Activated B cell treated with CpG ODN at 0.5 μM for 24 hours (primary cell): ENCODE data around the gene PLEK2. TPM values are rescaled to one million over a fixed set of nuclear protein-coding genes. Genes with fewer than 3 reads are reported as not detected.
A peak's percentile ranks its signal among the peaks of the same experiment; 100 is the strongest.

Source experiments
- ATAC-seq: fragments of 200-7000 bp; cut with Tn5 transposase; one replicate; pipeline ENCODE4 v1.10.0; 2021; ENCODE audit warnings: low read depth, mild to moderate bottlenecking, moderate library complexity
- CTCF ChIA-PET: fragments of 350-600 bp; sonication (Branson Sonifier 250); formaldehyde crosslinking; loops from one replicate; lab custom pipeline; 2021; ENCODE audit warnings: antibody characterized with exemption; lab: Charles Lee
- POLR2A ChIA-PET: fragments of 350-600 bp; sonication (Branson Sonifier 250); formaldehyde crosslinking; loops from one replicate; lab custom pipeline; 2021; ENCODE audit warnings: antibody characterized with exemption; lab: Charles Lee
- DNase-seq: peaks from one replicate; pipeline ENCODE4 v3.0.0; 2022
- H3K27ac Mint-ChIP-seq: one replicate; pipeline ENCODE4 v1.8.0; 2020; ENCODE audit warnings: mixed read lengths
- H3K27me3 Mint-ChIP-seq: one replicate; pipeline ENCODE4 v1.8.0; 2021; ENCODE audit warnings: mixed read lengths
- H3K36me3 Mint-ChIP-seq: one replicate; pipeline ENCODE4 v1.8.0; 2021; ENCODE audit warnings: low read depth, mixed read lengths
- H3K4me1 Mint-ChIP-seq: one replicate; pipeline ENCODE4 v1.8.0; 2021; ENCODE audit warnings: mixed read lengths
- H3K4me3 Mint-ChIP-seq: one replicate; pipeline ENCODE4 v1.8.0; 2020; ENCODE audit warnings: mild to moderate bottlenecking, mixed read lengths
- H3K9me3 Mint-ChIP-seq: one replicate; pipeline ENCODE4 v1.8.0; 2020; ENCODE audit warnings: mixed read lengths
- CTCF ChIP-seq: fragments of 200-600 bp; IDR thresholded peaks from one replicate; pipeline ENCODE4 v1.8.0; 2022; ENCODE audit warnings: antibody characterized with exemption, mild to moderate bottlenecking
- intact Hi-C: fragments of 100-400 bp; cut with micrococcal nuclease; formaldehyde crosslinking; loops from one replicate; pipeline ENCODE4 v1.15.1; 2024
- total RNA-seq: library from RNA; stranded (reverse); gene quantifications from 2 replicates; pipeline ENCODE4 v1.2.3, GENCODE V29; 2022

PLEK2 gene
- total RNA-seq, 1 donor from 2014 or later = not detected

DNA sequence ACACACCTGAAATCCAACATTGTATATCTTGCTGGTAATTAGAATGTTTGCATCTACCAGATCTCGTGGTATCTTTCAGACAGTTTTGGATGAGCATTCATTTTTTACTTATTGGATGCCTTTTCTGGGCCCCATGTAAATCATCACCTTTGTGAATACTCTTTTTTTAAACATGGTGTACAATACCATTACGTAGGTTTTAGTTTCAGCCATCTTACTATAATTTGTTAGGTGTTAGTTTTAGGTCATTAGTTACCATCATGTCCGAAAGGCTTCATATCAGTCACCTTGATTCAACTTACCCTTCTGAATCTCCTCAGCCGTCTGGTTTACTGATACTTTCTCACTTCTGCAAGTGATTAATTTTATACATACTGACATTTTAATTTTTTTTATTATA is 46.5 kb downstream of the PLEK2 start:
- ChIA-PET CTCF (no interaction called here), POLR2A (no interaction called here)
- Mint-ChIP-seq H3K4me3 (no peak overlapping the region), H3K9me3 (no peaks in the 10 kb centered on the region), H3K27me3 (no peaks in the 10 kb centered on the region), H3K36me3 (peaks cover 65% of the 10 kb centered on the region), H3K27ac (no peak overlapping the region), H3K4me1 (peaks cover 36% of the 10 kb centered on the region)
- TF ChIP-seq CTCF = no peak
- intact Hi-C loops = no loop called here
- ATAC-seq (no peak), DNase-seq (no peak)

DNA sequence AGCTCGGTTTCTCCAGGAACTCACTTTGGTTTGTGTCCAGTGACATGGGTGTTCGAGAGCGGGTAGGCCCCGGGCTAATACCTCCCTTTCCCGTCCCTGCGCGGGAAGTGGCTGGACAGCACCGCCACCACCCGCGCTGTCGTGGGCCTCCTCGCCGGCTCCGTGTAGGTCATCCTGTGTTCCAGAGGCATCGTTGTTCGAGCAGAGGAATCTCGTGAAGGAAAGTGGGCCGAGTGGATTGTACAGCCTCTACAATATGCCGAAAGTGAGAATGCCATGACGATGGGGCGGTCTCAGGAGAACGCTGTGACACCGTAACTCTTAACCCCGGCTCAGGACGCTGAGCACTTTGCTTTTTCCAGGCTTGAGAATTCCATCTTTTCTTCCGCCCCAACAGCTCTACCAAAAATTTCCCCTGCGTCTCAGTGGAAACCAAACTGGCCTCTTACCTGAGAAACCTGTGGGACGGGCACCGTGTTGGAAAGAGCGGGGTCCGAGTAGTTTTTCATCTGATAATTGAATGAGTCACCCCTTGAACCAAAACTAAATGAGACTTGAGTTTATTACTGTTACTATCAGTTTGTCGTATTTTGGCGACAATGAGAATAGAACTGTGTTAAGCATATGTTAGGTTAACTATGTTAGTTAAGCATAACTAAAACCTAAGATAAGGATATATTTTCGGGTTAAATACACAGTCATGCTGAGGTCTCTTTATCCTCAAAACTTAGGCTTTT is 51.3 kb downstream of the PLEK2 start:
- Mint-ChIP-seq H3K27ac (peak overlapping the region; percentile 97), H3K27me3 (no peaks in the 10 kb centered on the region), H3K4me3 (peak overlapping the region; percentile 99), H3K4me1 (peaks cover 63% of the 10 kb centered on the region), H3K36me3 (peaks cover 37% of the 10 kb centered on the region), H3K9me3 (no peaks in the 10 kb centered on the region)
- ATAC-seq (peak; percentile 6), DNase-seq (no peak)
- POLR2A ChIA-PET = interaction anchor here (1.1 to 1.6 kb wide), 7 partner anchors 119 to 1948 kb away, joined by 3 to 7 read pairs (median 5); partner anchors contain the start of genes FUT8, GPHN, PALS1 and PIGH
- CTCF ChIA-PET = interaction anchor here (1.0 to 2.0 kb wide), 4 partner anchors 67 to 258 kb away, joined by 3 to 4 read pairs (median 3); partner anchors contain the start of gene PIGH
- intact Hi-C loops = loop anchor here (1.0 to 5.0 kb wide), 10 partner anchors 119 to 1001 kb away; partner anchors contain the start of genes ARG2, PALS1, PIGH and RAD51B
- no peak for TF ChIP-seq CTCF

DNA sequence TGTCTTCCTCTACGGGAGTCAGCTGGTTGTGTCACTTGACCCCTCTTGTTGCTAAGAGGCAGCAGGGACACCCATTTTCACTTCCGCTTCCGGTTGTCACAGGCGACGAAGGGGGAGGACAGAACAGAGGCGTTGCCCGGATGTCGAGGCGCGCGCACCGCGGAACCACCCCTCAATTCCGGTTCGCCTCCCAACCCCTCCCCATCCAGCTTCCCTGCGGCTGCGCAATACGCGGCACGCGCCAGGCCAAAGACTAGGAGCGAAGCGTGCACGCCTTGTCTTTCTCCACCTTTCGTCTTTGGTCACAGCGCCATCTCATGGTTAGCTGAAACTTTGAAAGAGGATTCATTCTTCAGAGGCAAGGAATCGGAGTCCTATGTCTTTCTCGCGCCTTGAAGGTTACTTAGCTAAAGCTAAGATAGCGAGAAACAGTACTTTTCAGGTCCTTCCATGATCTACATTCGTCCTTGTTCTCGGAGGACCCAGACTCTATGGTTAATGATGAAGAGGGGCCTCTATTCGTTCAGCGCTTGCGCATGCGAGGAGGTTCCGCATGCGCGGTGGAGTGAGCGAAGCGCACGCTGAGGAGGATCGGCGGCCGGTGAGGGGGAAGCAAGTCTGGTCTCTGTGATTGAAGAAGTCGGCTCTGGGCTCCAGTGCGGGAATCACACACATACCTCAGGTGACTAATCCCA is 52.0 kb downstream of the PLEK2 start, which contains the start of the genes ATP6V1D and EIF2S1:
Gene ATP6V1D, minus strand, starts transcription at position 30 of the 695 bp plus-strand sequence. CDS start 106 bp downstream, outside the sequence.
Gene EIF2S1, plus strand, starts transcription at position 554 of the 695 bp plus-strand sequence. CDS start 4,440 bp downstream, outside the sequence.
- peak; percentile 97 for DNase-seq
- H3K36me3 Mint-ChIP-seq = peaks cover 32% of the 10 kb centered on the region
- peak within 1 kb of the TSS; percentile 97 for H3K27ac Mint-ChIP-seq
- H3K27me3 Mint-ChIP-seq = no peaks in the 10 kb centered on the region
- ChIA-PET CTCF (interaction anchor here (0.8 to 2.0 kb wide), 9 partner anchors 8 to 853 kb away, joined by 3 to 5 read pairs (median 3); partner anchors contain the start of genes GPHN, PIGH and TMEM229B), POLR2A (interaction anchor here (0.6 to 1.6 kb wide), 11 partner anchors 119 to 1947 kb away, joined by 3 to 7 read pairs (median 4); partner anchors contain the start of genes FUT8, GPHN, PALS1 and PIGH)
- peak; percentile 95 for TF ChIP-seq CTCF
- H3K4me3 Mint-ChIP-seq = peak within 1 kb of the TSS; percentile 99
- intact Hi-C loops = loop anchor here (1.0 to 5.0 kb wide), 11 partner anchors 119 to 1792 kb away; partner anchors contain the start of genes ARG2, DCAF5, PALS1 and PIGH
- peaks cover 60% of the 10 kb centered on the region for H3K4me1 Mint-ChIP-seq
- peak; percentile 91 for ATAC-seq
- H3K9me3 Mint-ChIP-seq = no peaks in the 10 kb centered on the region

- ChIA-PET CTCF (interaction anchor here (0.8 to 2.0 kb wide), 9 partner anchors 8 to 852 kb away, joined by 3 to 5 read pairs (median 3); partner anchors contain the start of genes GPHN, PIGH and TMEM229B), POLR2A (interaction anchor here (0.6 to 1.6 kb wide), 11 partner anchors 118 to 1946 kb away, joined by 3 to 7 read pairs (median 4); partner anchors contain the start of genes FUT8, GPHN, PALS1 and PIGH)
- no peaks in the 10 kb centered on the region for H3K9me3 Mint-ChIP-seq
- DNase-seq = no peak
- no peak for TF ChIP-seq CTCF
- peaks cover 53% of the 10 kb centered on the region for H3K4me1 Mint-ChIP-seq
- intact Hi-C loops = loop anchor here (5.0 kb wide), 1 partner anchor 1793 kb away; the partner anchor contains the start of gene DCAF5
- ATAC-seq = no peak
- peaks cover 28% of the 10 kb centered on the region for H3K36me3 Mint-ChIP-seq
- peak overlapping the region; percentile 99 for H3K4me3 Mint-ChIP-seq
- peak overlapping the region; percentile 97 for H3K27ac Mint-ChIP-seq
- no peaks in the 10 kb centered on the region for H3K27me3 Mint-ChIP-seq
These were observed 52.8 kb downstream of the PLEK2 start for GRCh38 chr14:67358924-67359774.
